ENCODE measurements around the gene GRIK5.

GRIK5 gene

GRCh38 chr19:42068361-42068755 lies 1.6 kb downstream of the GRIK5 start:
- no peak for TF ChIP-seq CTCF (IDR thresholded peaks at IDR 0.05; ENCODE audit: low read depth, low read length)
- no peak for DNase-seq (ENCODE audit: extremely low read depth, low read depth)

DNA sequence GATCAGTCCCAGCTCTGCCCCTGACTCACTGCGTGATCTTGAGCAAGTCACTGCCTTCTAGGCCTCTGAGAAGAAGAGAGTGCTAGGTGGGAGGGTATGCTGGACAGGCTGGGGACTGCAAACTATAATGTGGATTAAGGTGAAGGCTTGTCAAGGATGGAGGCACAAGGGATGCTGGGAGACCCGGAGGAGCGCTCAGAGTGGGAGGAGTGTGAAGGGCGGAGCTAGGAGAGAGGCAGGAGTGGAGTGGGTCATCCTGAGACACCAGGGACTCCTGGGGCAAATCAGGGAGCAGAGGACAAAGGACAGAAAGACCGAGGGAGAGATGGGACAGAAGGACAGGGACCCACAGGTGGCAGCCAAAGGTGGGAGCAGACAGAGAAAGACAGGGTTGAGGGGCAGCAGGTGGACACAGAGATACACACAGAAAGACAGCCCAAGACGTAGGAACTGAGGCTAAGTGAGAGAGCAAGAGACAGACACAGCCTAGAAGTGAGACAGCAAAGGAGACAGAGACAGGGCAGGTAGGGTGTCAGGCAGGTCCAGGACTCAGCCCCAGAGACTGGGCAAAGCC lies 2.6 kb downstream of the GRIK5 start:
- TF ChIP-seq CTCF (IDR thresholded peaks at IDR 0.05; ENCODE audit: low read depth, low read length): no peak
- DNase-seq (ENCODE audit: extremely low read depth, low read depth): no peak

- DNase-seq (ENCODE audit: extremely low read depth, low read depth): no peak
Observed at GRCh38 chr19:42066075-42066754, 3.8 kb downstream of the GRIK5 start.

DNA sequence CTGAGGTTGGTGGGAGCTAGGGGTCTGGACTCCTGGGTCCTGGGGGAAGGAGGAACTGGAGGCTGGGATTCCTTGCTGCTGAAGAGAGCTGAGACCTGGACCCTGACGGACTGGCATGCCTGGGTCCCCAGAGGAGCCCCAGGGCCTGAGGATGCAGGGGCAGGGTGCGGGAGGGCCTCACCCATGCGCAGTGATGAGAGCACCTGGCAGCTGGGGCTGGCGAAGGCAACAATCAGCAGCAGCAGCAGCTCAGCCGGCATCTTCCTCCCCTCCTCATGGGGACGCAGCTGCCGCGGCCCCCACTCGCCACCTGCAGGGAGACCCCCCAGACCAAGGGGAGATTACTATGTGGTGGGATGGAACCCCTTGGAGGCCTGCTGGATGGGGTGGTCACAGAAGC lies 4.5 kb downstream of the GRIK5 start:
- no peak for TF ChIP-seq CTCF (IDR thresholded peaks at IDR 0.05; ENCODE audit: low read depth, low read length)
- no peak for DNase-seq (ENCODE audit: extremely low read depth, low read depth)

More at GRCh38 chr19:42066075-42066754, 3.8 kb downstream of the GRIK5 start:
- TF ChIP-seq CTCF (IDR thresholded peaks at IDR 0.05; ENCODE audit: low read depth, low read length): no peak

DNA sequence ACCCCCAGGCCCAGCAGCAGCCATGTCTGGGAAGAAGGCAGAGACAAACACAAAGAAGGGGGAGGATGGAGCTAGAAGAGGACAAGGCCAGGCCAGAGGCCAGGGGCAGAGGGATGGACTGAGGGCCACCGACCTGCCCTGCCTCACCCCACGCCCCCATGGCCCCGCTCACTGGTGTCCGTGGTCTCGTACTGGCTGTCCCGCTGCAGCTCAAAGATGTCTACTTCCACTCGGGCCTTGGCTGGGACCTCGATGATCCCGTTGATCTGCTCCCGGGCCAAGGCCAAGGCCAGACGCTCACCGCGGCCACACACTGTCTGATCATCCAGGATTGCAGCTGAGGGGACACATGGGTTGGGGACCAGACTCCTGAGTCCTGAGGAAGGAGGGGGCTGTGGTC lies 5.0 kb downstream of the GRIK5 start:
- DNase-seq (ENCODE audit: extremely low read depth, low read depth): no peak
- TF ChIP-seq CTCF (IDR thresholded peaks at IDR 0.05; ENCODE audit: low read depth, low read length): no peak

- no peak for DNase-seq (ENCODE audit: extremely low read depth, low read depth)
- TF ChIP-seq CTCF (IDR thresholded peaks at IDR 0.05; ENCODE audit: low read depth, low read length): no peak
Observed at GRCh38 chr19:42064432-42064831, 5.6 kb downstream of the GRIK5 start.

DNA sequence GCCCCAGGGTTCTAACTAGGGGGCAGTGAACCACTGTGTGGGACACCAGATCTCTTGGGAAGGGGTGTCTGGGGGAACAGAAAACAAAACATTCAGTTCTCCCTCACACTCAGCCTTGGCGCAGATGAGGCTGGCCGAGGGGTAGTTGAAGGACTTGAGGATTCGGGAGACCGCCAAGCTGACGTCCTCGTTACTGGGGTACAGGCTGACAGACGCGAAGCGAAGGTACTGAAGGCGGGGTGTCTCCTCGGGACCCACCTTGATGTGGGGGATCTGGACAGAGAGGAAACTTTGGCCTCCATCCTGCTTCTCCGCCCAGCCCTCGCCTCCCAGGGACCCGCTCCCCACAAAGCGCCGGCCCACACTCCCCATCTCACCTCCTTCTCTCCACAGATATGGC lies 7.6 kb downstream of the GRIK5 start:
- no peak for TF ChIP-seq CTCF (IDR thresholded peaks at IDR 0.05; ENCODE audit: low read depth, low read length)
- no peak for DNase-seq (ENCODE audit: extremely low read depth, low read depth)
